ENCODE data around the gene CTSA.

CTSA gene

GRCh38 chr20:45890985-45891983 lies at the start of gene CTSA, which contains the start of gene NEURL2:
TSS of gene CTSA (plus strand) at chr20:45891335. CDS start at chr20:45891569, 234 bp downstream.
TSS of gene NEURL2 (minus strand) at chr20:45891208. CDS start at chr20:45890991, 217 bp downstream.
- DNase-seq = peak; percentile 94

GRCh38 chr20:45841407-45842129 lies 49.6 kb upstream of the CTSA start:
- no peak for DNase-seq

- DNase-seq = no peak
These were observed 48.8 kb upstream of the CTSA start for GRCh38 chr20:45842169-45842812.

DNA sequence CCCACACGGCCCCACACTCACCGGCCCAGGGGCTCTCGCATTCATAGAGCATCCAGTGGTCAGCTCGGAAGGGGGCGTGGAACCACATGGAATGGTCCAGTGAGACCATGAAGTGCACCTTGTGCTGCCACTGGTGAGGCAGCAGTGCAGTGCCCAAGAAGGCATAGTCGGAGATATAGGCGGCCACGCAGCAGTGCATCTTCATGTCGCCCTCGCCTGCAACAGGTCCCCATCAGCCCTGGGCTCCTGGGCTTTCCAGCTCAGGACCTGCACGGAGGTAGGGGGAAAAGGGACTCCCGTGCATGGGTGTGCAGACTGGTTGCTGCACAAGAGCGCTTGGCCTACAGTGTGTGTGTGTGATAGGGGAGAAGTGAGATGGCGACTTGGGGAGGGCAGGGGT lies 47.6 kb upstream of the CTSA start:
- DNase-seq = no peak

DNA sequence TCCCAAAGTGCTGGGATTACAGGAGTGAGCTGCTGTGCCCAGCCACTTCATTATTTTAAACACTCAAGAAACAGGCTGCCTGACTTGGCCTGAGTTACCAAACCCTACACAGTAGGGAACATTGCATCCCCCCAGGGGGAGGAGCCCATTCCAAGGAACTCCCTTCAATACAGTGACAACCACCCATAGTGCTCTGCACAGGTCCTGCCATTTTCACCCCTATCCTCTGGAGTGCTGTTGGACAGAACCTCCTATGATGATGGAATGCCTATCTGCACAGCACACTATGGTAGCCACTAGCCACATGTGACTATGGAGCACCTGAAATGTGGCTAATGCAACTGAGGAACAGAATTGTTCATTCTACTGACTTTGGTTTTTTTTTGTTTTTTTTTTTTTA lies 45.7 kb upstream of the CTSA start:
- no peak for DNase-seq

DNA sequence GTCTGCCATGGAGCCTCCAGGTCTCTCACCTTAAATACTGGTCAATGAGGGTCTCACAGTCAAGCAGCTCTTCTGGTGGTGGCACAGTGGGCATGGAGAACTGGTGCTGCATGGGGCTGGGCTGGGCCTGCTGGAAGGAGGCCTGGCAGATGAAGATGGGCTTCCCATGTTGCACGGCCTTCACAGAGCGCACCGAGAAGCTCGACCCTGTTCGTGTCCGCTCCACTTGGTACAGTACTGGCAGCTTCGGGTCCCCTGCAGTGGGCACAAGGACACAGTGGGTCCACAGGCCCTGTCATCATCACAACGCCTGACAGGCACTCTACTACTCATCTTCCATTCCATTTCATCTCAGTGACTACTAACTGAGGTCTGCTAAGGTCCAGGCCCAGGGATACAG lies 42.7 kb upstream of the CTSA start:
- DNase-seq = no peak

DNA sequence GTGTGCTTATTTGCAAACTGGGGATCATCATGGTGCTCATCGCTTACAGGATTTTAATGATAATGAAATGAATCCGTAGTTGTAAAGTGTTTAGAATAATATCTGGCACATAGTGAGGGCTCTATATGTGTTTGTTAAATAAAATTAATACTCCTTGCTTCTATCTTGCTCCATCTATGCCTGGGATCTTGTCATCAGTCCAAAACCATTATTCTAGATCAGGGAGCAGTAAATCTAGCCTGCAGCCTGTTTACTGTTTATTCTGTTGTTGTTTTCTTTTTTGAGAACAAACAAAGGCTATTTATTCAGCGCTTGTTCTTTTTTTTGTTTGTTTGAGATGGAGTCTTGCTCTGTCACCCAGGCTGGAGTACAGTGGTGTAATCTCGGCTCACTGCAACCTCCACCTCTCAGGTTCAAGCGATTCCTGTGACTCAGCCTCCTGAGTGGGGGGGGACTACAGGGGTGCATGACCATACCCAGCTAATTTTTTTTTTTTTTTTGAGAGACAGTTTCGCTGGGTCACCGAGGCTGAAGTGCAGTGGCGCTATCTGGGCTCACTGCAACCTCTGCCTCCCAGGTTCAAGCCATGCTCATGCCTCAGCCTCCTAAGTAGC lies 42.1 kb upstream of the CTSA start:
- no peak for DNase-seq

- DNase-seq = no peak
These were observed 40.9 kb upstream of the CTSA start for GRCh38 chr20:45850238-45850637.

GRCh38 chr20:45850926-45851325 lies 40.2 kb upstream of the CTSA start:
- DNase-seq = no peak

DNA sequence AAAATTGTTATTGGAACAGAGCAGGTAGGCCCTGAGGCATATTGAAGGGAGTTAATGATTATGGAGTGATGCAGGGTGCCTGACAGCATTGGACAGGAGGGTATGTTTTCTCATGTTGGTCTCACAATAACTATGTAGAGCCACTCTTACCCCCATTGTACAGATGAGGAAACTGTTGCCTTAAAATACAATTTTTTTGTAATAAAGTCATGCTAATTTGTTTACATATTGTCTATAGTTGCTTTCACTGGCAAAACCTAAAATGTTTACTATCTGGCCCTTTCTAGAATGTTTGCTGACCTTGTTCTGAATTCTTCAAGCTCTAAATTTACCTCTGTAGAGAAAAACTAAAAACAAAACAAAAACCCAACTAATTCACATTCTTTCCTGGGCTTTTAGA lies 39.6 kb upstream of the CTSA start:
- no peak for DNase-seq

DNA sequence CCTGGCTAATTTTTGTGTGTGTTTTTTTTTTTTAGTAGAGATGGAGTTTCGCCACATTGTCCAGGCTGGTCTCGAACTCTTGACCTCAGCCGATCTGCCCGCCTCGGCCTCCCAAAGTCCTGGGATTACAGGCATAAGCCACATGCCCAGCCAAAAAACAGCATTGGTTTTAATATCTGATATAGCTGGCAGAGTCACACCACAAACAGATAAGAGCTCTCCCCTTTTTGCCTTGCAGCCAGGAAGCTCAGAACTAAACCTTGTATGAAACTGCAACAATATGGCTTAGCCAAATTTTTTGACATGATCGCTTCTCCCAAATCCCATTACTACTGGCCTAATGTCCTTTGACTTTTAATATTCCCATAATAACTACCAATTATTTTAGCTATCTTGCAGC lies 38.8 kb upstream of the CTSA start:
- DNase-seq = no peak

- no peak for DNase-seq
These were observed 37.7 kb upstream of the CTSA start for GRCh38 chr20:45853484-45853883.

- peak; percentile 97 for DNase-seq
These were observed 33.8 kb upstream of the CTSA start, which contains the start of the genes ACOT8 and ZSWIM3 for GRCh38 chr20:45857114-45857881. TSS of gene ACOT8 (minus strand) at chr20:45857392. CDS start at chr20:45857315, 77 bp downstream. TSS of gene ZSWIM3 (plus strand) at chr20:45857614. CDS start at chr20:45857826, 212 bp downstream.

- no peak for DNase-seq
These were observed 33.3 kb upstream of the CTSA start for GRCh38 chr20:45857882-45858216.

DNA sequence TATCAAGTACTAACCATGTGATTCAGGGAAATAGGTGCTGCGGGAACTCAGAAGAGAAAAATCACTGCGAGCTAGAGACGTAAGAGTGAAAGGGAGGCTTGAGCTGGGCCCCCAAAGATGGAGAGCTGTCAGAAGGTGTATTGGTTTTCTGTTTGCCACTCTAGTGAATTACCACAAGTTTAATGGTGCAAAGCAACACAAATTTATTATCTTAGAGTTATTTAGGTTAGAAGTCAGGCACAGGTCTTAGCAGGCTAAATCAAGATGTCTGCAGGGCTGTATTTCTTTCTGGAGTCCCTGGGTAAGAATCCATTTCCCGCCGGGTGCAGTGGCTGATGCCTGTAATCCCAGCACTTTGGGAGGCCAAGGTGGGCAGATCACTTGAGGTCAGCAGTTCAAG lies 31.2 kb upstream of the CTSA start:
- DNase-seq = no peak

GRCh38 chr20:45860560-45861220 lies 30.4 kb upstream of the CTSA start:
- DNase-seq = no peak

GRCh38 chr20:45861221-45862075 lies 29.7 kb upstream of the CTSA start:
- no peak for DNase-seq

GRCh38 chr20:45863543-45864470 lies 27.3 kb upstream of the CTSA start:
- no peak for DNase-seq

GRCh38 chr20:45866454-45866853 lies 24.7 kb upstream of the CTSA start:
- DNase-seq = no peak
